Activated T-helper 1 cell treated with Interleukin-2 at 50 U/mL for 16 hours (primary cell): ENCODE results near the gene CDKL5.

Experiments used
- DNase-seq: peaks from one replicate; pipeline ENCODE4 v3.0.0-alpha.2; 2020; ENCODE audit warnings: low read depth

CDKL5 gene

GRCh38 chrX:18698737-18699650 is 273.6 kb downstream of the CDKL5 start:
- no peak for DNase-seq

- no peak for DNase-seq
These were observed 276.4 kb downstream of the CDKL5 start for GRCh38 chrX:18701621-18702361.

- no peak for DNase-seq
These were observed 277.2 kb downstream of the CDKL5 start for GRCh38 chrX:18702362-18703195.
